Right lobe of liver (tissue), 6 donors: ENCODE data around the gene GPALPP1. TPM values are rescaled to one million over a fixed set of nuclear protein-coding genes. Genes with fewer than 3 reads are reported as not detected.
"Not testable (repeated sequence)": the region's sequence is repeated elsewhere in the genome, so short reads cannot be mapped to it uniquely, and the experiment has no call there.

Source experiments
- ATAC-seq, 4 donors: fragments of 200-7000 bp; cut with Tn5 transposase; one replicate each; pipeline ENCODE4 v1.9.1; 2020; ENCODE audit warnings: mild to moderate bottlenecking in 4 of 4, moderate library complexity in 4 of 4
- DNase-seq, 3 donors: peaks; one replicate each; pipeline ENCODE4 v3.0.0-alpha.2; 2020
- H3K27ac ChIP-seq, 3 donors: fragments of 200-600 bp; one replicate each; pipeline ENCODE4 v1.8.0; 2022
- H3K27me3 ChIP-seq, 2 donors: fragments of 200-600 bp; one replicate each; pipeline ENCODE4 v1.8.0; 2022
- H3K36me3 ChIP-seq, 4 donors: fragments of 200-600 bp; sonication (generic) in 1 of 4; one replicate each; pipeline versions ENCODE4 v1.5.1 to v1.8.0; 2017 to 2022; ENCODE audit warnings: control low read depth in 1 of 4
- H3K4me1 ChIP-seq, 4 donors: fragments of 200-600 bp; sonication (generic) in 1 of 4; one replicate each; pipeline versions ENCODE4 v1.5.1 to v1.8.0; 2017 to 2022; ENCODE audit warnings: control low read depth in 1 of 4
- H3K4me3 ChIP-seq, 3 donors: fragments of 200-600 bp; one replicate each; pipeline ENCODE4 v1.8.0; 2022
- H3K9me3 ChIP-seq, 4 donors: fragments of 200-600 bp; sonication (generic) in 1 of 4; one replicate each; pipeline versions ENCODE4 v1.5.1 to v1.8.0; 2017 to 2022; ENCODE audit warnings: control low read depth in 1 of 4
- POLR2A ChIP-seq: fragments of 450-650 bp; IDR thresholded peaks from one replicate; pipeline ENCODE4 v1.6.1; 2017; ENCODE audit warnings: antibody characterized with exemption, mild to moderate bottlenecking
- WGBS: methylation state at CpG from one replicate; pipeline ENCODE4 v1.1.6; 2018; ENCODE audit warnings: low coverage, low lambda C conversion rate; ENCODE audit not compliant: insufficient coverage; ENCODE audit errors: missing lambda C conversion rate; 5-methylcytosine and 5-hydroxymethylcytosine counted together
- intact Hi-C, 2 donors: fragments of 100-400 bp; cut with DNase I; formaldehyde crosslinking; loops; one replicate each; pipeline versions ENCODE4 v1.11.2 to v1.14.1; 2022
- total RNA-seq, 6 experiments: library from RNA; depleted of rRNA in 2 of 6; stranded (reverse); fragments of >200 nt in 2 of 6; fragmentation: NEBNext Ultra II Directional in 3 of 6; extraction: Animal tissue kit (Norgen Biotek cat#: 25700) in 3 of 6; gene quantifications; one replicate each; pipeline versions ENCODE4 v1.1.0 to v1.2.4, GENCODE V29; 2016 to 2023
- TF ChIP-seq, protein P1 (sequence below), 4 donors: fragments of 200-600 bp in 3 of 4; fragments of 450-650 bp in 1 of 4; IDR thresholded peaks; one replicate each; pipeline versions ENCODE4 v1.5.1 to v1.8.0; 2016 to 2022; ENCODE audit warnings: antibody characterized with exemption in 4 of 4, mild to moderate bottlenecking in 2 of 4
- donor health status: DM: no; HTN: yes; CAD: no.
- donor health status: DM: no; HTN: no; CAD: no.
- donor health status: DM: no; HTN: no; CAD: no.
- donor health status: DM: no; HTN: yes; CAD: no.
- donor health status: DM: no; HTN: yes; CAD: no.

The GPALPP1 gene
- total RNA-seq, 6 experiments from 2014 or later: 6.8 to 10.0 (median 8.4) TPM

DNA sequence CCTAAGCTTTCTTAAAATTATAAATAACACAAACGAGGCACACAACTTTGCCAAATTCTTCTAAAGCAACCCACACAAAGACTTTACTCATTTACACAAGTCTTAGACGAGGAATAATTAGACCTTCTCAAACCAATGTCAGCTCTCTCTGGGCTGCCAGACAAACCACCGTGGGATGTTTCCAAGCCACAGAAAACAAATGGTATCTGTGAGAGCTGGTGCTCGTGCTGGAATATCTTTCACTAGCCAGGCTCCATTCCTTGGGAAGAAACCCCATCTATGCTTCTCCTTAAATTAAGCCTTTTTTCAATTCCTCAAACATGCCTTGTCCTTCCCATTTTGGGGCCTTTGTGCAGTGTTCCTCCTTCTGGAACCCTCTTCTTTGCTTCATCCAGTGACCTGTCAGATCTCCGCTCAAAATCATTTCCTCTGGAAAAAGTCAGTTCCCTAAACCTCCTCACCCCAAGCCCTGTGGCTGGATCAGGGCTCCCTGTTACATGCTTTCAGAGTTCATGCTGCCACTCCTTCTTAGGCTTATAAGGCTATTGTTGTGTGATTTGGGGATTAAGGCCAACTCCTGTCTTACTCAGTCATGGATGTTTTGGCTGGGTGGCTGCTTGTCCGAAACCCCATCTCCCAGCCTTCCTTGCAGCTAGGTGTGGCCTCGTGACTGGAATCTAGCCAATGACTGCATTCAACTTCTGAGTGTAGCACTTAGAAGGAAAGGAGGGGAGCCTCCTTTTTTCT lies 66.7 kb downstream of the GPALPP1 start:
- Histone ChIP-seq H3K27ac (no peak overlapping the region), H3K27me3 (no peaks in the 10 kb centered on the region), H3K9me3 (no peaks in the 10 kb centered on the region), H3K4me3 (no peak overlapping the region), H3K4me1 (no peaks in the 10 kb centered on the region), H3K36me3 (no peaks in the 10 kb centered on the region)
- TF ChIP-seq, protein P1, sequence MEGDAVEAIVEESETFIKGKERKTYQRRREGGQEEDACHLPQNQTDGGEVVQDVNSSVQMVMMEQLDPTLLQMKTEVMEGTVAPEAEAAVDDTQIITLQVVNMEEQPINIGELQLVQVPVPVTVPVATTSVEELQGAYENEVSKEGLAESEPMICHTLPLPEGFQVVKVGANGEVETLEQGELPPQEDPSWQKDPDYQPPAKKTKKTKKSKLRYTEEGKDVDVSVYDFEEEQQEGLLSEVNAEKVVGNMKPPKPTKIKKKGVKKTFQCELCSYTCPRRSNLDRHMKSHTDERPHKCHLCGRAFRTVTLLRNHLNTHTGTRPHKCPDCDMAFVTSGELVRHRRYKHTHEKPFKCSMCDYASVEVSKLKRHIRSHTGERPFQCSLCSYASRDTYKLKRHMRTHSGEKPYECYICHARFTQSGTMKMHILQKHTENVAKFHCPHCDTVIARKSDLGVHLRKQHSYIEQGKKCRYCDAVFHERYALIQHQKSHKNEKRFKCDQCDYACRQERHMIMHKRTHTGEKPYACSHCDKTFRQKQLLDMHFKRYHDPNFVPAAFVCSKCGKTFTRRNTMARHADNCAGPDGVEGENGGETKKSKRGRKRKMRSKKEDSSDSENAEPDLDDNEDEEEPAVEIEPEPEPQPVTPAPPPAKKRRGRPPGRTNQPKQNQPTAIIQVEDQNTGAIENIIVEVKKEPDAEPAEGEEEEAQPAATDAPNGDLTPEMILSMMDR (IDR thresholded peaks at IDR 0.05): no peak
- no peak for TF ChIP-seq POLR2A
- DNase-seq (no peak), ATAC-seq (no peak)
- intact Hi-C loops: loop anchor here in 1 of 2 donors (10.0 kb wide), 1 partner anchor 249 kb away; no protein-coding TSS in a partner anchor
- 49% methylated on average over 7 of the region's 7 CpGs for WGBS

DNA sequence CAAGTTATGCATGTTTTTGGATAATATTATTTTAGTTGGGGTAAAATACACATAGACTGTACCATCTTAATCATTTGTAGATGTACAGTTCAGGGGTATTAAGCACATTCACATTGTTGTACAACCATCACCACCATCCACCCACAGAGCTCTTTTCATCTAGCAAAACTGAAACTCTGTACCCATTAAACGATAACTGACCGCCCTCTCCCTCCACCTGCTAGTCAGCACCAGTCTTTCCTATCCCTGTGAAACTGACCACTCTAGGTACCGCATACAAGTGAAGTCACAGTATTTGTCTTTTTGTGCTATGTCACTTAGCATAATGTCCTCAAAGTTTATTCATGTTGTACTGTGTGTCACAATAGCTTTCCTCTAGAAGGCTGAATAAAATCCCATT lies 70.7 kb downstream of the GPALPP1 start:
- Histone ChIP-seq H3K9me3 (no peaks in the 10 kb centered on the region), H3K4me3 (no peak overlapping the region), H3K27ac (no peak overlapping the region), H3K27me3 (no peaks in the 10 kb centered on the region), H3K36me3 (no peaks in the 10 kb centered on the region), H3K4me1 (no peaks in the 10 kb centered on the region)
- WGBS: 75% methylated on average over 3 of the region's 3 CpGs
- DNase-seq: no peak
- ATAC-seq: no peak
- TF ChIP-seq POLR2A: no peak
- TF ChIP-seq, protein P1 (IDR thresholded peaks at IDR 0.05): no peak
- intact Hi-C loops: no loop called here

DNA sequence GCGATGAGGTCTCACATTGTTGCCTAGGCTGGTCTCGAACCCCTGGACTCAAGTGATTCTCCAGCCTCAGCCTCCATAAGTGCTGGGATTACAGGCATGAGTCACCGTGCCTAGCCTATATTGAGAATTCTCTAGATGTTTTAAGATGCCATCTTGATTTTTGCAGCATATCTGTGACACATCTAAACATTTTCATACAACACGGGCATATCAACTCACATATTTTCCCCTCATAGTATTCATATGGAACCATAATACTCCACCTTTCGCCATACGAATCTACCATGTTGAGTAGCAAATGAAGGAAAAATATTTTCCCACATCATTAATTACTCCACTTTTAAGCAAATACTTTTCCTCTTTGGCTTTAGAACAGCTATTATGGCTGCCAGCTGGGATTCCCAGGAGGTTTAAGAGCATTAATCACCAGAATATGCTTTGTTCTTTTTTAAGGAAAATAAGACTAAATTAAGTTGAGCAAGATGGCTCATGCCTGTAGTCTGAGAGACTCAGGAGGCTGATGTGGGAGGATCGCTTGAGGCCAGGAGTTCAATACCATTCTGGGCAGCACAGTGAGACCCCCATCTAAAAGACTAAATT lies 74.0 kb downstream of the GPALPP1 start:
- Histone ChIP-seq H3K27ac (no peak overlapping the region), H3K9me3 (no peaks in the 10 kb centered on the region), H3K36me3 (no peaks in the 10 kb centered on the region), H3K27me3 (no peaks in the 10 kb centered on the region), H3K4me1 (no peaks in the 10 kb centered on the region), H3K4me3 (no peak overlapping the region)
- 60% methylated on average over 7 of the region's 7 CpGs for WGBS
- intact Hi-C loops: no loop called here
- no peak for DNase-seq
- no peak for ATAC-seq
- TF ChIP-seq POLR2A: no peak
- TF ChIP-seq, protein P1 (IDR thresholded peaks at IDR 0.05): no peak

DNA sequence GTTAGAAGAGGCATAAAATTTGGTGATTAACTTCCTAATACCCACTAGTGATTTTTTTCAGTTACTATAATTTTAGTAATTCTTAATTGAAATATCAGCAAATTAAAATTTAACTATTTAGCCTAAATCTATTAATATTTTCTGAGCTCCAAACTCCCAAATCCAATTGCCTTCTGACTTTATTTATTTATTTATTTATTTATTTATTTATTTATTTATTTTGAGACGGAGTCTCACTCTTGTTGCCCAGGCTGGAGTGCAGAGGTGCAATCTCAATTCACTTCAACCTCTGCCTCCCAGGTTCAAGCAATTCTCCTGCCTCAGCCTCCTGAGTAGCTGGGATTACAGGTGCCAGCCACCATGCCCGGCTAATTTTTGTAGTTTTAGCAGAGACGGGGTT lies 74.6 kb downstream of the GPALPP1 start:
- WGBS: 79% methylated on average over 3 of the region's 3 CpGs
- H3K4me1 ChIP-seq, intact Hi-C loops, H3K27ac ChIP-seq, H3K27me3 ChIP-seq, ATAC-seq, DNase-seq, H3K9me3 ChIP-seq, H3K36me3 ChIP-seq, H3K4me3 ChIP-seq: not testable (repeated sequence)

DNA sequence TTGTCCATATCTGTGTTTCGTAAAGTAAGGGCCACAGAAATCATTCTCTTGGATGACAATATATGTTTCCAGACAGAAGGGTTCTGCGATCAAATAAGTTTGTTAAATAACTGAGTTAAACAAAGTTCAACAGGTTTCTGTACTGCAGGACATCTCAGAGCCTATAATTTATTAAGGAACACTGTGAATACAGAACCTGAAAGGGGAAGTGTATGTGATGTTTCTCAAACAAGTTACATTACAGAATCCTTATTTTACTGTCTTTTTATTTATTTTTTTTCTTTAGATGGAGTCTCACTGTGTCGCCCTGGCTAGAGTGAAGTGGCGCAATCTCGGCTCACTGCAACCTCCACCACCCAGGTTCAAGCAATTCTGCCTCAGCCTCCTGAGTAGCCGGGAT lies 75.6 kb downstream of the GPALPP1 start:
- intact Hi-C loops: no loop called here
- 79% methylated on average over 6 of the region's 6 CpGs for WGBS
- Histone ChIP-seq H3K9me3 (no peaks in the 10 kb centered on the region), H3K4me1 (no peaks in the 10 kb centered on the region), H3K27ac (no peak overlapping the region), H3K27me3 (no peaks in the 10 kb centered on the region), H3K4me3 (no peak overlapping the region), H3K36me3 (no peaks in the 10 kb centered on the region)
- DNase-seq (no peak), ATAC-seq (no peak)
- TF ChIP-seq, protein P1 (IDR thresholded peaks at IDR 0.05): no peak
